CD4-positive, alpha-beta T cell (primary cell): ENCODE data around the gene HMGN1. TPM values are rescaled to one million over a fixed set of nuclear protein-coding genes. Genes with fewer than 3 reads are reported as not detected.

ENCODE experiments used
- ATAC-seq: fragments of 200-7000 bp; cut with Tn5 transposase; one replicate; pipeline ENCODE4 v1.10.0; 2022; ENCODE audit warnings: mild to moderate bottlenecking; ENCODE audit not compliant: poor library complexity
- CTCF ChIA-PET: fragments of 350-600 bp; sonication (Branson Sonifier 250); formaldehyde crosslinking; loops from one replicate; lab custom pipeline; 2021; ENCODE audit warnings: antibody characterized with exemption, inconsistent platforms; lab: Charles Lee
- POLR2A ChIA-PET: fragments of 350-600 bp; sonication (Branson Sonifier 250); formaldehyde crosslinking; loops from one replicate; lab custom pipeline; 2021; ENCODE audit warnings: antibody characterized with exemption, inconsistent platforms; lab: Charles Lee
- DNase-seq, 14 experiments: peaks; one replicate each; pipeline ENCODE4 v3.0.0-alpha.2; 2013 to 2020; ENCODE audit warnings: mixed read lengths in 2 of 14
- H3K27ac ChIP-seq, 2 donors: one replicate each; pipeline versions ENCODE4 v1.5.1 to v1.7.0; 2013; ENCODE audit warnings: low read length in 2 of 2, low read depth in 1 of 2, mild to moderate bottlenecking in 1 of 2
- H3K27me3 ChIP-seq, 2 experiments: 1 replicate in 1 of 2; 2 replicates in 1 of 2; pipeline versions ENCODE4 v1.6.1 to v1.7.0; 2013; ENCODE audit warnings: low read length in 2 of 2, control low read depth in 1 of 2, mild to moderate bottlenecking in 1 of 2, moderate library complexity in 1 of 2; ENCODE audit not compliant: insufficient read depth in 2 of 2, control insufficient read depth in 1 of 2
- H3K36me3 ChIP-seq: one replicate; pipeline ENCODE4 v1.6.1; 2013; ENCODE audit warnings: low read length, control low read depth; ENCODE audit not compliant: insufficient read depth
- H3K4me1 ChIP-seq: one replicate; pipeline ENCODE4 v1.6.1; 2013; ENCODE audit warnings: low read length, control low read depth; ENCODE audit not compliant: insufficient read depth
- H3K4me3 ChIP-seq: one replicate; pipeline ENCODE4 v1.5.1; 2013; ENCODE audit warnings: mild to moderate bottlenecking, low read length, moderate library complexity
- H3K9me3 ChIP-seq, 2 experiments: 1 replicate in 1 of 2; 2 replicates in 1 of 2; pipeline versions ENCODE4 v1.6.1 to v1.7.0; 2013; ENCODE audit warnings: low read length in 2 of 2, mild to moderate bottlenecking in 2 of 2, control low read depth in 1 of 2, moderate library complexity in 1 of 2; ENCODE audit not compliant: control insufficient read depth in 1 of 2, insufficient read depth in 1 of 2
- H3K27ac Mint-ChIP-seq: one replicate; pipeline ENCODE4 v1.8.0; 2020; ENCODE audit warnings: mixed read lengths
- H3K27me3 Mint-ChIP-seq: one replicate; pipeline ENCODE4 v1.8.0; 2021; ENCODE audit warnings: mixed read lengths
- H3K36me3 Mint-ChIP-seq: one replicate; pipeline ENCODE4 v1.8.0; 2021; ENCODE audit warnings: low read depth, mixed read lengths
- H3K4me1 Mint-ChIP-seq: one replicate; pipeline ENCODE4 v1.8.0; 2021; ENCODE audit warnings: low read depth, mixed read lengths
- H3K4me3 Mint-ChIP-seq: one replicate; pipeline ENCODE4 v1.8.0; 2020; ENCODE audit warnings: mild to moderate bottlenecking, mixed read lengths
- H3K9me3 Mint-ChIP-seq: one replicate; pipeline ENCODE4 v1.8.0; 2020; ENCODE audit warnings: mixed read lengths
- CTCF ChIP-seq: fragments of 200-600 bp; IDR thresholded peaks from one replicate; pipeline ENCODE4 v1.8.0; 2022; ENCODE audit warnings: antibody characterized with exemption, mild to moderate bottlenecking
- intact Hi-C, 2 experiments: fragments of 100-400 bp; cut with DNase I in 1 of 2; cut with micrococcal nuclease in 1 of 2; formaldehyde crosslinking; loops; one replicate each; pipeline versions ENCODE4 v1.15.1 to v1.9.0; 2023 to 2025; cut with DNase I, micrococcal nuclease
- total RNA-seq, 174 experiments: library from RNA in 2 of 174; stranded (reverse) in 2 of 174; gene quantifications; one replicate each; pipeline ENCODE4 v1.2.3 and lab custom pipeline; 2021 to 2026

HMGN1 gene
- total RNA-seq, 2 experiments from 2014 or later = 256 to 262 TPM

GRCh38 chr21:39319251-39319756, 29.6 kb downstream of the HMGN1 start:
- ChIA-PET CTCF (no interaction called here), POLR2A (interaction anchor here (0.8 to 2.8 kb wide), 2 partner anchors 14 to 29 kb away, joined by 3 to 14 read pairs; partner anchors contain the start of gene HMGN1)
- Mint-ChIP-seq H3K4me1 (peaks cover 15% of the 10 kb centered on the region), H3K36me3 (peaks cover 4% of the 10 kb centered on the region), H3K27me3 (no peaks in the 10 kb centered on the region), H3K27ac (no peak overlapping the region), H3K4me3 (no peak overlapping the region), H3K9me3 (no peaks in the 10 kb centered on the region)
- H3K4me3 ChIP-seq = no peak overlapping the region
- no peaks in the 10 kb centered on the region for H3K27me3 ChIP-seq
- H3K9me3 ChIP-seq = no peaks in the 10 kb centered on the region
- H3K36me3 ChIP-seq = no peaks in the 10 kb centered on the region
- H3K4me1 ChIP-seq = peaks cover 13% of the 10 kb centered on the region
- no peak for ATAC-seq
- intact Hi-C loops = loop anchor here (10.0 kb wide), 2 partner anchors 125 to 1955 kb away; partner anchors contain the start of genes DYRK1A (in 1 of the 2) and LCA5L (in 1 of the 2)
- DNase-seq = no peak
- no peak overlapping the region for H3K27ac ChIP-seq
- no peak for TF ChIP-seq CTCF

- peaks cover 18% of the 10 kb centered on the region for H3K4me1 ChIP-seq
- TF ChIP-seq CTCF = no peak
- intact Hi-C loops = loop anchor here (10.0 kb wide), 2 partner anchors 126 to 1954 kb away; partner anchors contain the start of genes DYRK1A (in 1 of the 2) and LCA5L (in 1 of the 2)
- ChIA-PET POLR2A (interaction anchor here (2.8 kb wide), 1 partner anchor 30 kb away, joined by 14 read pairs; the partner anchor contains the start of gene HMGN1), CTCF (no interaction called here)
- ATAC-seq (no peak), DNase-seq (no peak)
- H3K27ac ChIP-seq = no peak overlapping the region
- Mint-ChIP-seq H3K9me3 (no peaks in the 10 kb centered on the region), H3K4me1 (peaks cover 19% of the 10 kb centered on the region), H3K27ac (no peak overlapping the region), H3K4me3 (no peak overlapping the region), H3K27me3 (no peaks in the 10 kb centered on the region), H3K36me3 (peaks cover 9% of the 10 kb centered on the region)
- no peak overlapping the region for H3K4me3 ChIP-seq
- no peaks in the 10 kb centered on the region for H3K36me3 ChIP-seq
- no peaks in the 10 kb centered on the region for H3K9me3 ChIP-seq
- H3K27me3 ChIP-seq = no peaks in the 10 kb centered on the region
Observed at GRCh38 chr21:39318091-39318959, 30.6 kb downstream of the HMGN1 start.

GRCh38 chr21:39317134-39318090, 31.5 kb downstream of the HMGN1 start:
- intact Hi-C loops = loop anchor here (10.0 kb wide), 2 partner anchors 127 to 1953 kb away; partner anchors contain the start of genes DYRK1A (in 1 of the 2) and LCA5L (in 1 of the 2)
- CTCF ChIA-PET = interaction anchor here (1.3 kb wide), 1 partner anchor 124 kb away, joined by 4 read pairs; no protein-coding TSS in a partner anchor

More at GRCh38 chr21:39317134-39318090, 31.5 kb downstream of the HMGN1 start:
- POLR2A ChIA-PET = interaction anchor here (2.8 kb wide), 1 partner anchor 31 kb away, joined by 14 read pairs; the partner anchor contains the start of gene HMGN1
- ATAC-seq (no peak), DNase-seq (peak in 2 of 14 experiments; percentile 40 to 48)
- no peaks in the 10 kb centered on the region for H3K9me3 Mint-ChIP-seq
- peaks cover 20% of the 10 kb centered on the region for H3K4me1 Mint-ChIP-seq
- no peak overlapping the region for H3K27ac Mint-ChIP-seq
- peak overlapping the region; percentile 4 for H3K4me3 Mint-ChIP-seq
- no peaks in the 10 kb centered on the region for H3K27me3 ChIP-seq
- H3K9me3 ChIP-seq = no peaks in the 10 kb centered on the region
- peaks cover 18% of the 10 kb centered on the region for H3K4me1 ChIP-seq
- peaks cover 12% of the 10 kb centered on the region for H3K36me3 Mint-ChIP-seq
- no peak overlapping the region for H3K27ac ChIP-seq
- no peak overlapping the region for H3K4me3 ChIP-seq
- H3K36me3 ChIP-seq = no peaks in the 10 kb centered on the region
- no peaks in the 10 kb centered on the region for H3K27me3 Mint-ChIP-seq
- no peak for TF ChIP-seq CTCF
